ENCODE measurements around the gene MUC20. TPM values are rescaled to one million over a fixed set of nuclear protein-coding genes. Genes with fewer than 3 reads are reported as not detected.
"Not testable (repeated sequence)": the region's sequence is repeated elsewhere in the genome, so short reads cannot be mapped to it uniquely, and the experiment has no call there.

MUC20 gene
- total and polyA plus RNA-seq, 2 donors (not counting 1 experiment from before 2014, with no cell fraction given), result 0.54 to 0.66 TPM

- no peak overlapping the region for H3K4me2 ChIP-seq (ENCODE audit: extremely low read depth, insufficient read depth, low read length)
- TF ChIP-seq EZH2 (IDR thresholded peaks at IDR 0.05; ENCODE audit: low read length, missing control alignments) (no peak), CTCF (conservative IDR thresholded peaks at IDR 0.05 in 1 of 2, IDR thresholded peaks at IDR 0.05 in 1 of 2; ENCODE audit: low read depth in 1 of 2, low read length in 2 of 2) (no peak)
- no peaks in the 10 kb centered on the region for H3K9me3 ChIP-seq (ENCODE audit: control insufficient read depth, insufficient read depth, low read depth, low read length)
- no peak overlapping the region for H2AFZ ChIP-seq (ENCODE audit: low read length)
- no peaks in the 10 kb centered on the region for H3K27me3 ChIP-seq (ENCODE audit: control insufficient read depth, insufficient read depth, low read length)
- no peaks in the 10 kb centered on the region for H4K20me1 ChIP-seq (ENCODE audit: control insufficient read depth, extremely low read depth, insufficient read depth, low read length)
- DNase-seq (ENCODE audit: low read depth in 2 of 2), result no peak
- no peak overlapping the region for H3K9ac ChIP-seq (ENCODE audit: insufficient read depth, low read length)
- no peak overlapping the region for H3K27ac ChIP-seq (ENCODE audit: insufficient read depth, low read length)
- H3K79me2 ChIP-seq (ENCODE audit: control insufficient read depth, insufficient read depth, low read length), result no peaks in the 10 kb centered on the region
- no peaks in the 10 kb centered on the region for H3K4me1 ChIP-seq (ENCODE audit: control insufficient read depth, extremely low read depth, insufficient read depth, low read length)
- no peak overlapping the region for H3K4me3 ChIP-seq (replicated peaks in 1 of 4; ENCODE audit: control extremely low read depth in 1 of 4, insufficient read depth in 1 of 4, low read depth in 3 of 4, low read length in 4 of 4)
- no peaks in the 10 kb centered on the region for H3K36me3 ChIP-seq (ENCODE audit: control insufficient read depth, insufficient read depth, low read length)
Measured at GRCh38 chr3:195735036-195735695, 14.4 kb downstream of the MUC20 start.

- DNase-seq (ENCODE audit: low read depth in 2 of 2), result no peak
- TF ChIP-seq CTCF (conservative IDR thresholded peaks at IDR 0.05 in 1 of 2, IDR thresholded peaks at IDR 0.05 in 1 of 2; ENCODE audit: low read depth in 1 of 2, low read length in 2 of 2) (no peak), EZH2 (IDR thresholded peaks at IDR 0.05; ENCODE audit: low read length, missing control alignments) (no peak)
- H4K20me1 ChIP-seq (ENCODE audit: control insufficient read depth, extremely low read depth, insufficient read depth, low read length), result no peaks in the 10 kb centered on the region
- no peaks in the 10 kb centered on the region for H3K9me3 ChIP-seq (ENCODE audit: control insufficient read depth, insufficient read depth, low read depth, low read length)
- H3K27ac ChIP-seq (ENCODE audit: insufficient read depth, low read length), result no peak overlapping the region
- no peak overlapping the region for H3K9ac ChIP-seq (ENCODE audit: insufficient read depth, low read length)
- no peaks in the 10 kb centered on the region for H3K36me3 ChIP-seq (ENCODE audit: control insufficient read depth, insufficient read depth, low read length)
- H3K4me1 ChIP-seq (ENCODE audit: control insufficient read depth, extremely low read depth, insufficient read depth, low read length), result no peaks in the 10 kb centered on the region
- no peaks in the 10 kb centered on the region for H3K27me3 ChIP-seq (ENCODE audit: control insufficient read depth, insufficient read depth, low read length)
- no peaks in the 10 kb centered on the region for H3K79me2 ChIP-seq (ENCODE audit: control insufficient read depth, insufficient read depth, low read length)
- H3K4me3 ChIP-seq (replicated peaks in 1 of 4; ENCODE audit: control extremely low read depth in 1 of 4, insufficient read depth in 1 of 4, low read depth in 3 of 4, low read length in 4 of 4), result no peak overlapping the region
- no peak overlapping the region for H2AFZ ChIP-seq (ENCODE audit: low read length)
- H3K4me2 ChIP-seq (ENCODE audit: extremely low read depth, insufficient read depth, low read length), result no peak overlapping the region
Measured at GRCh38 chr3:195736866-195737490, 16.2 kb downstream of the MUC20 start.

- H3K9ac ChIP-seq (ENCODE audit: insufficient read depth, low read length); H3K36me3 ChIP-seq (ENCODE audit: control insufficient read depth, insufficient read depth, low read length); H3K79me2 ChIP-seq (ENCODE audit: control insufficient read depth, insufficient read depth, low read length); H3K4me3 ChIP-seq (replicated peaks in 1 of 4; ENCODE audit: control extremely low read depth in 1 of 4, insufficient read depth in 1 of 4, low read depth in 3 of 4, low read length in 4 of 4); H3K27me3 ChIP-seq (ENCODE audit: control insufficient read depth, insufficient read depth, low read length); H2AFZ ChIP-seq (ENCODE audit: low read length); H4K20me1 ChIP-seq (ENCODE audit: control insufficient read depth, extremely low read depth, insufficient read depth, low read length); H3K4me1 ChIP-seq (ENCODE audit: control insufficient read depth, extremely low read depth, insufficient read depth, low read length); DNase-seq (ENCODE audit: low read depth in 2 of 2); H3K4me2 ChIP-seq (ENCODE audit: extremely low read depth, insufficient read depth, low read length); H3K27ac ChIP-seq (ENCODE audit: insufficient read depth, low read length); H3K9me3 ChIP-seq (ENCODE audit: control insufficient read depth, insufficient read depth, low read depth, low read length): not testable (repeated sequence)
Measured at GRCh38 chr3:195737782-195738181, 17.0 kb downstream of the MUC20 start.
